Activated T-cell treated with anti-CD3 and anti-CD28 coated beads, Interleukin-2, amount 50 U/mL, for 72 hours (primary cell): Measurements from ENCODE around the gene ARHGEF10L. TPM values are rescaled to one million over a fixed set of nuclear protein-coding genes. Genes with fewer than 3 reads are reported as not detected.

ENCODE experiments used
- ATAC-seq, 2 donors: fragments of 150-1000 bp; cut with Tn5 transposase; replicated peaks in 1 of 2; 2 replicates each; pipeline ENCODE4 v1.10.0; 2021; ENCODE audit warnings: moderate library complexity in 2 of 2, mild to moderate bottlenecking in 1 of 2
- DNase-seq, 2 donors: peaks; one replicate each; pipeline ENCODE4 v3.0.0; 2021 to 2022; ENCODE audit warnings: mixed read lengths in 1 of 2
- H3K27ac Mint-ChIP-seq: one replicate; pipeline ENCODE4 v1.8.0; 2022; ENCODE audit warnings: mild to moderate bottlenecking, moderate library complexity, mixed read lengths
- H3K27me3 Mint-ChIP-seq: one replicate; pipeline ENCODE4 v1.8.0; 2022; ENCODE audit warnings: low read depth, mixed read lengths
- H3K36me3 Mint-ChIP-seq, 2 donors: one replicate each; pipeline ENCODE4 v1.8.0; 2022; ENCODE audit warnings: mixed read lengths in 2 of 2, mild to moderate bottlenecking in 1 of 2; ENCODE audit not compliant: insufficient read depth in 2 of 2
- H3K4me1 Mint-ChIP-seq: one replicate; pipeline ENCODE4 v1.8.0; 2022; ENCODE audit warnings: low read depth, mixed read lengths
- H3K4me3 Mint-ChIP-seq, 2 donors: one replicate each; pipeline ENCODE4 v1.8.0; 2022; ENCODE audit warnings: mild to moderate bottlenecking in 2 of 2, mixed read lengths in 2 of 2, moderate library complexity in 2 of 2
- H3K9me3 Mint-ChIP-seq, 2 donors: one replicate each; pipeline ENCODE4 v1.8.0; 2022; ENCODE audit warnings: mixed read lengths in 2 of 2
- total RNA-seq, 2 donors: library from RNA; stranded (reverse); gene quantifications; one replicate each; pipeline ENCODE4 v1.2.3, GENCODE V29; 2022

The ARHGEF10L gene
- total RNA-seq, 2 donors from 2014 or later: not detected

DNA sequence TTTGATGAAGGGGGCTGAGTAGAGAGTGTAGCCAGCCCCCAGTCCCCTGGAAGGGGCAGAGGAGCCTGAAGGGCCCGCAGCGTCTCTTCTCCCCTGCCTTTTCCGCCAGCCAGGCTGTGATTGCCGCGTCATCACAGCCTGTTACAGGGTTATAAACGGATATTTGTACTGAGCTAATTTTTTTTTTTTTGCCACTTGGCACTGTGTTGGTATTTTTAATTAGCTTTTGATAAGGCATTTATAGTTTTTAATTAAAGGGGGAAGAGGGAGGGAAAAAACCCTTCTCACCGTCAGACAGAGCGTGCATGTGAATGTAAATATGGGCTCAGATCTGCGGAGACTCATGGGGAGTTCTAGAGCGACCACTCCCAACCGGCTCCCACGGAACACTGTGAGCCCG, 117.9 kb downstream of the ARHGEF10L start:
- H3K27me3 Mint-ChIP-seq: no peaks in the 10 kb centered on the region
- no peak for DNase-seq
- H3K36me3 Mint-ChIP-seq: no peaks in the 10 kb centered on the region
- H3K4me1 Mint-ChIP-seq: no peaks in the 10 kb centered on the region
- no peak overlapping the region for H3K27ac Mint-ChIP-seq
- ATAC-seq: no peak
- H3K9me3 Mint-ChIP-seq: no peaks in the 10 kb centered on the region
- H3K4me3 Mint-ChIP-seq: no peak overlapping the region

DNA sequence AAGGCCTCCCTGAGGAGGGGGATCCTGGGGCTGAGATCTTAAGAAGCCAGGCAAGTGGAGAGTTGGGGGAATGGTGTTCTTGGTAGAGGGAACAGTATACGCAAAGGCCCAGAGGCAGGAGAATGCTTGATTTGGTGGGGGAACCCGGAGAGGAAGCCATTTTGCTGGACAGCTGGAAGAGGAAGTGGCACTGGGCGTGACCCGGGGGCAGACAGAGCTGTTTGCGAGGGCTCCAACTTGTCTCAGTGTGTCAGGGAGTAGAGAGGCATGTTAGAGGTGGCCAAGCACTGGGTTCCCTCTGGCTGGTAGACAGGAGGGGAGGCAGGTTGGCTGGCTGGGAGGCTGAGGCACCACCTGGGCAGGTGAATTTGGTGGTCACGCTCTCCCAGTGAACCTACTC, 119.3 kb downstream of the ARHGEF10L start:
- Mint-ChIP-seq H3K27ac (no peak overlapping the region), H3K9me3 (no peaks in the 10 kb centered on the region), H3K4me1 (no peaks in the 10 kb centered on the region), H3K4me3 (no peak overlapping the region), H3K27me3 (no peaks in the 10 kb centered on the region), H3K36me3 (no peaks in the 10 kb centered on the region)
- no peak for ATAC-seq
- DNase-seq: no peak

DNA sequence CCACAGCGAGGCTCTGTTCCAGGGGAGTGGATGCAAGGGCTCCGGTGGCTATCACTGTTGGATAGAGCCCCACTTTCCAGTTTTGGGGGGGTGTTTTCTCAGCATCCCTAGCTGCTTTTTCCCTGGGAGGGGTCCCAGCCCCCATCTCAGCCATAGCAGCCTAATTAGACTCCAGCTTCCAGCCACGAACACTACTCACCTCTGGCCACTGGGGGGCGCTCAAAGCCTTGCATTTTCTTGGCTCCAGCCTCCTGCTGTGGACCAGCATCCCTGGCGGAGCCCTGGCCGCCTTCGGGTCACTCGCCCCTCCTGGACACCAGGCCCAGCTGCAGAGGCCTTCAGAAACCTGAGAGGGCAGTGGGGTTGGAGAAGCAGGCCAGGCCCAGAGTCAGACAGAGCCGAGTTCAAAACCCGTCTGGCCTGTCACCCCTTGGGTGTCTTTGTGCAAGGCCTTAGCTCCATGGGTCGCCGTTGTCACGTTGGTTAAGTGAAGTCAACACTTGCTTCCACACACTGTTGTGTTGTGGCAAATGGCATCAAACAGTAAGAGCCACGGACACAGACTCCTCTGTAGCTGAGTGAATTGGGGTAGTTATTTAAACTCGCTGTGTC, 122.2 kb downstream of the ARHGEF10L start:
- Mint-ChIP-seq H3K4me1 (no peaks in the 10 kb centered on the region), H3K27ac (no peak overlapping the region), H3K9me3 (no peaks in the 10 kb centered on the region), H3K27me3 (no peaks in the 10 kb centered on the region), H3K36me3 (no peaks in the 10 kb centered on the region), H3K4me3 (no peak overlapping the region)
- peak; percentile 52 to 74 for DNase-seq
- no peak for ATAC-seq

DNA sequence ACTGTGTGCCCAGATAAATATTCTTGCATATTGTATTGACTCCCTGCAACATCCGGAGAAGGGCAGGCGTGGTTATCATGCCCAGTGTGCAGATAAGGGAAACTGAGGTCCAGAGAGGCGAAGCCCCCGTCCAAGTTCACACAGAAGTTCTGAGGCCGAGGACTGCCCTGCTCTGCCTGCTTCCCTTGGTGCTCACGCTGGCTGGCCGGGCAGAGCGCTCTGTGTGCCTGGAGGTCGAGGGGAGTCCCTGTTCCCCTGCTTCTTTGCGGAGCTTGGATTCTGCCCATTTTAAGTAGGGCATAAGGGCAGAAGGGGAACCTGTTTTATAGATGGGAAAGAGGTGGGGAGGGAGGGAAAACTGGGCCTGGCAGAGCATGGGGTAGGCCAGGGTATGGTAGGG, 122.8 kb downstream of the ARHGEF10L start:
- Mint-ChIP-seq H3K36me3 (no peaks in the 10 kb centered on the region), H3K27me3 (no peaks in the 10 kb centered on the region), H3K9me3 (no peaks in the 10 kb centered on the region), H3K4me3 (no peak overlapping the region), H3K4me1 (no peaks in the 10 kb centered on the region), H3K27ac (no peak overlapping the region)
- ATAC-seq: no peak
- no peak for DNase-seq

DNA sequence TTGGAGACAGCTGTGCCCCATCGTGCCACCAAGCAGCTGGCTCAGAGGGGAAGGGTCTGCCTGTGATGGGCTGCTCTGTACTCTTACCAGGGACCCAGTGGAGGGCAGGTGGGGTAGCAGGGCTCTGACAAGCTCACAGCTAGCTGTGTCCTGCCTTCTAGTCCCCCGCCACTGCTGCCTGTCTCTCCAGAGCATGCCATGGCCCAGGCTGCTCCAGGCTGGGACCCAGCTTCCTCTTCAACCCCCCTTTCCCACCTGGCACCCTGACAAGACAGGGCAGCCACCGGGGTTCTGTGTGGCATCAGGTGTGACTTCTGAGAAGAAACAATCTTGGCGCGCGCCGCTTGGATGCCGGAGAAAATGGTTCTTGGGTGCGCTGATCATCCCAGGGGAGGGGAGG, 123.3 kb downstream of the ARHGEF10L start:
- Mint-ChIP-seq H3K4me1 (no peaks in the 10 kb centered on the region), H3K36me3 (no peaks in the 10 kb centered on the region), H3K27me3 (no peaks in the 10 kb centered on the region), H3K27ac (no peak overlapping the region), H3K4me3 (no peak overlapping the region), H3K9me3 (no peaks in the 10 kb centered on the region)
- DNase-seq (no peak), ATAC-seq (no peak)

DNA sequence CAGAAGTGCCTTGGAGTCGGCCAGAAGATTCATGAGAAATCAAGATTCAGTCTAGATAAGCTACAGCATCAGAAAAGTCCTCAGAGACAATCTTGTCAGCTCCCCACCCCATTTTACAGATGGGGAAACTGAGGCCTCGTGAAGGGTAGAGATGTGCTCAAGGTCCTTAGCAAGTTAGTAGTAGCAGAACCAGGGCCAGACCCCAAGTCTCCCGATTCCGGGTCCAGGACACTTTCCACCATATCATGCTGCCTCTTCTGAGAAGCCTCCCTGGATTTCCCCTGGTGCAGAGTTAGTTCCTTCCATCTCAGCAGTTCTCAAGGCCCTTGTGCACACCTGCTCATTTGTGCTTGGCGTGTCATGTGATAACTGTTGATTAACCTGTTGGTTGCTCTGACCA, 124.1 kb downstream of the ARHGEF10L start:
- no peak overlapping the region for H3K4me3 Mint-ChIP-seq
- no peaks in the 10 kb centered on the region for H3K27me3 Mint-ChIP-seq
- H3K9me3 Mint-ChIP-seq: no peaks in the 10 kb centered on the region
- DNase-seq (no peak), ATAC-seq (no peak)
- no peaks in the 10 kb centered on the region for H3K4me1 Mint-ChIP-seq
- no peaks in the 10 kb centered on the region for H3K36me3 Mint-ChIP-seq
- no peak overlapping the region for H3K27ac Mint-ChIP-seq

DNA sequence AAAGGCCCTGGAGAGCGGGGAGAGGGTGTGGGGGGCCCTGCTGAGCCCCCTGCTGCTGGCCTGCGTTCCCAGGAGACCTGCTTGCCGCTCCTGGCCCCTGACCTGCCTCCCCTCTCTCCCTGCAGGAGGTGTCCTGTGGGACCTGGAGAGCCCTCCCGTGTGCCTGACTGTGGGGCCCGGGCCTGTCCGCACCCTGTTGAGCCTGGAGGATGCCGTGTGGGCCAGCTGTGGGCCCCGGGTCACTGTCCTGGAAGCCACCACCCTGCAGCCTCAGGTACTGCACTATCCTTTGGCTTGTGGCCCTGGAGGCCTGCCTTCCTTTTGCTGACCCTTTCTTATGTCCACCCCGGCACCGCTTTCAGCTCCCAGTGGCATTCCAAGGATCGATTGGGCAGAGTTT, 124.8 kb downstream of the ARHGEF10L start:
- Mint-ChIP-seq H3K27ac (no peak overlapping the region), H3K9me3 (no peaks in the 10 kb centered on the region), H3K4me3 (no peak overlapping the region), H3K36me3 (no peaks in the 10 kb centered on the region), H3K27me3 (no peaks in the 10 kb centered on the region), H3K4me1 (no peaks in the 10 kb centered on the region)
- DNase-seq (no peak), ATAC-seq (no peak)

DNA sequence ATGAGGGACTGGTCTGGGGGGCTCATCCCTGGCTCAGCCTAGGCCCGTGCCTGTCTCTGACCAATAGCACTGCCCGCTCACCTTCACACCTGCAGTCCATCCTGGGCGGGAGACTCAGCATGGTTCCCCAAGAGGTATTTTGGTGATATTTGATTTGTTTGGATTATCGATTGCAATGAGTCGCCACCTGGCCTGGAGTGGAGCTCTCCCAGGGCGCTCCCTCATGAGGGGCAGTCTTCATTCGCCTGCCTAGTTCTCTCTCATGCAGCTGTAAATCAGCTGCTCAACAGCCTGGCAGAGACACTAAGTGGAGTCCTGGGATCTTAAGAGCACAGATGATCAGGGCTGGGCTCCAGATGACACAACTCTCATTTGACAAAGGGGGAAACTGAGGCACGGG, 125.6 kb downstream of the ARHGEF10L start:
- Mint-ChIP-seq H3K27me3 (no peaks in the 10 kb centered on the region), H3K4me3 (no peak overlapping the region), H3K36me3 (no peaks in the 10 kb centered on the region), H3K27ac (no peak overlapping the region), H3K9me3 (no peaks in the 10 kb centered on the region), H3K4me1 (no peaks in the 10 kb centered on the region)
- ATAC-seq: no peak
- no peak for DNase-seq

DNA sequence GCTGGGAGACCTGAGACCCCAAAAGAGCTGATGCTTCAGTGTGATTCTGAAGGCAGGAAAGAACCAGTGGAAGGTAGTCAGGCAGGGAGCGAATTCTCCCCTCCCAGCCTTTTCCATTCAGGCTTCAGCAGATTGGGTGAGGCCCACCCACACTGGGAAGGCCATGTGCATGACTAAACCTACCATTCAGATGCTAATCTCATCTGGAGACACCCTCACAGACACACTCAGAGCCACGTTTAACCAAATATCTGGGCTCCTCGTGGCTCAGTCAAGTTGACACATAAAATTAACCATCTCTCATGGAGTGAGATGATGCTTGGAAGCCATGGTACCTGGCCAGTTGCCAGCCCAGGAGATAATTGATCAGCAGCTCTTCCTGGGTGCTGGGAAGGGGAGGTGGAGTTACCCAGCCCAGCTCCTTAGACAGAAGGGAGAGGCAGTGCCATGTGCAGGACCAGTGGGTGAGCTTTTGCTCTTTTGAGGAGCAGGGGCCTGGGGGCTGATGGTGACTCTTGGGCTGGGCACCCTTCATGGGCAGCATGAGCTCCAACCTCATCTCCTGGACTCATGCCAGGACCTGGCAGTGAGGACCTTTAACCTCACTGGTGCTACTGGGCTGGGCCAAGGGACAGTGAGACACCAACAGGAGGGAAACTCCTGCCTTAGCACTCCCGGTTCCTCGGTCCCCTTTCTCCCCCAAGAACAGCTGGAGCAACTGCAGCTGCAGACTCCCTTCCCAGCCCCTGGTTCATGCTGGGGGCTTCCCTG, 126.6 kb downstream of the ARHGEF10L start:
- no peaks in the 10 kb centered on the region for H3K9me3 Mint-ChIP-seq
- H3K27me3 Mint-ChIP-seq: no peaks in the 10 kb centered on the region
- no peaks in the 10 kb centered on the region for H3K36me3 Mint-ChIP-seq
- H3K27ac Mint-ChIP-seq: no peak overlapping the region
- H3K4me3 Mint-ChIP-seq: no peak overlapping the region
- DNase-seq (no peak), ATAC-seq (no peak)
- no peaks in the 10 kb centered on the region for H3K4me1 Mint-ChIP-seq

DNA sequence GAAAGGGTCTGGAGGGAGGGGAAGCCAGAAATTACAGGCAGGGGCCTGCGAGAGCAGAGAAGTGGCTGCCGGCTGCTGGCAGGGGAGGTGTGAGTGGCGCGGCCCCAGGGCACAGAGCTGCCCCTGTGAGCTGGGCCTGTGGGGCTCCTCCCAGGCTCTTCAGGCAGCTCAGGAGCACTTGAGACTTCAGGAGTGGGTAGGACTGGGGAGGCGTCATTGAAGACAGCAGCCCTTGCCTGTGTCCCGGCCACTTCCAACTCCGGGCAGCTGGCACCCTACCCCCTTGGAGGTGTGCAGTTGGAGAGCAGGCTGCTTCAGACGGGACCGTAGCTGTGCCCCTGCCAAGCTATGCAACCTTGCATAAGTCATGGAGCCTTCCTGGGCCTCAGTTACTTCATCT, 128.1 kb downstream of the ARHGEF10L start:
- Mint-ChIP-seq H3K4me3 (no peak overlapping the region), H3K36me3 (no peaks in the 10 kb centered on the region), H3K27me3 (no peaks in the 10 kb centered on the region), H3K4me1 (no peaks in the 10 kb centered on the region), H3K9me3 (no peaks in the 10 kb centered on the region), H3K27ac (no peak overlapping the region)
- ATAC-seq: no peak
- no peak for DNase-seq

DNA sequence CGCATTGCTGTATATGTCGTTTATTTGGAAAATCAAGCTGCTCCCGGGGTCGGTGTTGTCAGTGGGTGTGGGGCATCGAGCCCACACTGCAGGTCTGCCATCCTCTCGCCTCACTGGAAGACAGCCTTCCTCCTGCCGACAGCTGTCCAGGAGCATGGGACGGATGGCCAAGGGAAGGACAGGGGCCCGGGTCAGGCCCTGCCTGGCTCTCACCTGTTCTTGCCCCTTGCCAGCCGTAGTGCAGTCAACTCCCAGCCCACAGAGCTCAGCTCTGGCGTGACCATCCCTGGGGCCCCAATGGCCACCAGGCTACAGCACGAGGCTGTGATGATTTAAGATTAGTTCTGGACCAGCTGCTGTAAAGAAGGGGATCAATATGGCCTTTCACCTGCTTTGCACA, 128.7 kb downstream of the ARHGEF10L start:
- Mint-ChIP-seq H3K27ac (no peak overlapping the region), H3K4me3 (no peak overlapping the region), H3K9me3 (no peaks in the 10 kb centered on the region), H3K27me3 (no peaks in the 10 kb centered on the region), H3K36me3 (no peaks in the 10 kb centered on the region), H3K4me1 (no peaks in the 10 kb centered on the region)
- DNase-seq (no peak), ATAC-seq (no peak)

DNA sequence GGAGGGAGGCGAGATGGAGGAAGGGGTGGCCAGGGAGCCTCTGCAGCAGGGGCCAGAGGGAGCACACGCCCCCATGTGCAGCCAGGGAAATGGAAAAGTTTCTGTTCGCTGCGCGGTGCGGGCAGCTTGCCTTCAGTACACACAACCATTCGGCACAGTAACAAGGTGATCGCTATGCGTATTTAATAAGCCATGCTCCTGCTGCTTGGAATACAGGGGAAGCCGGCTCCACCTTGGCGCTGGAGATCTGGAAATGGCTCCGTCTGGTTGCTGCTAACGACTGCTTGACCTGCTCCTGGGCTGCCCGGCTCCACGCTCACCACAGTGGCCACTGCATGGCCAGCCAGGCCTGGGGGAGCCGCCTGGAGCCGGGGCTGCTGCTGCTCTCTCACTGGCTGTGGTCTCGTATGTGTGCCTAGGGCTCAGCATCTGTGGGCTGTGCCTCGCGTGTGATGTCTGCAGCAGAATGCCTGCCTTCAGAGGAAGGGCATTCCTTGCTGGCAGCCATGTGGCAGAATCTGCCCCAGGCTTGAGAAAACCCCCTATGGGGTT, 129.2 kb downstream of the ARHGEF10L start:
- H3K27me3 Mint-ChIP-seq: no peaks in the 10 kb centered on the region
- no peaks in the 10 kb centered on the region for H3K9me3 Mint-ChIP-seq
- no peaks in the 10 kb centered on the region for H3K36me3 Mint-ChIP-seq
- H3K4me3 Mint-ChIP-seq: no peak overlapping the region
- H3K4me1 Mint-ChIP-seq: no peaks in the 10 kb centered on the region
- DNase-seq (no peak), ATAC-seq (no peak)
- H3K27ac Mint-ChIP-seq: no peak overlapping the region

DNA sequence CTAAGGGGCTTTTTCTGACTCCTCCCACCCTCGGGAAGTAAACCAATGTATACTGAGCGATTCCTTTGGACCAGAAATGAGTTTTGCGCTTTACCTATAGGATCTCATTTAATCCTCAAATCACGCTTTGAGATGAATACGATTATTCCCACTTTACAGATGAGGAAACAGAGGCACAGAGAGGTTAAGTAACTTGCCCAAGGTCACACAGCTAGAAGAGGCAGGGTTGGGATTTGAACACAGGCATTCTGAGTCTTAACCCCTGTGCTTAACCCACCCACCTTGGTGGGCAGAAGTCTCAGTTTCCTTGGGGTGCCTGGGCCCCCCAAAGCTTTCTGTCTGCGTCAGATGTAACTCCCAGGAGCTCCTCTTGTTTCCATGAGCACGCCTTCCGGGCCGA, 129.8 kb downstream of the ARHGEF10L start:
- H3K27me3 Mint-ChIP-seq: no peaks in the 10 kb centered on the region
- no peak for ATAC-seq
- no peaks in the 10 kb centered on the region for H3K9me3 Mint-ChIP-seq
- H3K36me3 Mint-ChIP-seq: no peaks in the 10 kb centered on the region
- DNase-seq: no peak
- H3K4me1 Mint-ChIP-seq: no peaks in the 10 kb centered on the region
- H3K27ac Mint-ChIP-seq: no peak overlapping the region
- H3K4me3 Mint-ChIP-seq: no peak overlapping the region
